H4 (cell line): ENCODE data around the gene ASGR1. TPM values are rescaled to one million over a fixed set of nuclear protein-coding genes. Genes with fewer than 3 reads are reported as not detected.

Experiments
- DNase-seq: peaks from one replicate; pipeline ENCODE4 v3.0.0-alpha.2; 2015; ENCODE audit warnings: low spot score
- total RNA-seq: library from RNA; depleted of rRNA; stranded (reverse); fragments of >200 nt; shearing (Covaris generic); gene quantifications from 2 replicates; pipeline ENCODE4 v1.2.3, GENCODE V29; 2014; rRNA removed

The ASGR1 gene, protein sequence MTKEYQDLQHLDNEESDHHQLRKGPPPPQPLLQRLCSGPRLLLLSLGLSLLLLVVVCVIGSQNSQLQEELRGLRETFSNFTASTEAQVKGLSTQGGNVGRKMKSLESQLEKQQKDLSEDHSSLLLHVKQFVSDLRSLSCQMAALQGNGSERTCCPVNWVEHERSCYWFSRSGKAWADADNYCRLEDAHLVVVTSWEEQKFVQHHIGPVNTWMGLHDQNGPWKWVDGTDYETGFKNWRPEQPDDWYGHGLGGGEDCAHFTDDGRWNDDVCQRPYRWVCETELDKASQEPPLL
- total RNA-seq, result 1.4 TPM in 1 of 2 replicates, not detected in the other

DNA sequence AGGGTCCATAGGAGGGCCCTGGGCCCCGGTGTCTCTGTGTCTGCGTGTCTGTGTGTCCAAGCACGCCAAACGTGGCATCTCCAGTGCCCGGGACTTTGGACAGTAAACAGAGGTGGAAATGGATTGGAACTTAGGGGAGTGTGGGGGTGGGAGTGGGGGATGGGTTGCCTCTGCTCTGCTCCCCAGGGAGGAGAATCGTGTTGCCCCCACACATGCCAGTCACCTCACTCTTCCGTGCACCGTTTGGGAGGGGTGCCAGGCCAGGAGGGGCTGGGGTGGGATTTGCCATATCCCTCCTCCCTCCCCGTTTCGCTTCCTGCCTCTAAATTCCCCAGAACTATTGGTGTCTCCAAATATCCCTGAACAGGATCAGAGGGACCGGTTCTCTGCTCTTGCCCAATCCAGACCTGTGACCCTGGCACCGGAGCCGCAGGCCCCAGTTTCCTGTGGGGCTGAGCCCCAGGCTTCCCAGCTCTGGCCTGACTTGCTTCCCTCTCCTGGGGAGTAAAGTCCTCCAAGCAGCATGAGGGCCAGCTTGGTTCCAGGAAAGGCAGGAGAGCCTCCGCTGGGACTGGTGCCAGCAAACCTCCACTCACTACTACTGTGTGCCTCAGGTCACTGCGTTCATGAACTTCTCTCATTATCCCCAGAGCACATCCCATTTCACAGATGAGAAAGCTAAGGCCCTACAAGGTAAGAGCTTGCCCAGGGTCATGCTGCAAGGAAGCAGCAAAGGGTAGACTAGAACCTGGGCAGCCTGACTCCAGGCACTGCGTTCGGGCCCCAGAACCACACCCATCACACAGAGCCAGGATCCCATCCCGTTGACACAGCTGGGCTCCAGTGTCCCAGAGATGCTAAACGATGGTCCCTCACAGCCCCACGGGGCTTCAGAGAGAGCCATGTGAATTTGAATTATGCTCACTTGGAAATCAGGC is at the start of gene ASGR1:
TSS of gene ASGR1 (minus strand) at position 54 of the 938 bp plus-strand sequence. CDS start 807 bp downstream, outside the sequence.
- no peak for DNase-seq

DNA sequence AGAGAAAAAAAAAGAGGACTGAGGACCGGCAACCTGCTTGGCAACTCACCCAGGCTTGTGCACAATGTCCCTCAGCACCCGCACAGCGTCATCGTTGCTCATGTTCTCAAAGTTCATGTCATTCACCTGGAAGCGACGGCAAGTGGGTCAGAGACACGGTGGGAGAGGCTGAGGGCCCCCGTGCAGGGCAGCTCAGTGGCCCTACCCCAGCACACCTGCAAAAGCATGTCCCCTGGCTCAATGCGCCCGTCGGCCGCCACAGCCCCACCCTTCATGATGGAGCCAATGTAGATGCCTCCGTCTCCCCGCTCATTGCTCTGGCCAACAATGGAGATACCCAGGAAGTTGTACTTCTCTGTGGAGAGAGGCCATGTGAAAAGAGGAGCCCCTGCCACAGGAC is 49.8 kb upstream of the ASGR1 start:
- DNase-seq, result no peak

DNA sequence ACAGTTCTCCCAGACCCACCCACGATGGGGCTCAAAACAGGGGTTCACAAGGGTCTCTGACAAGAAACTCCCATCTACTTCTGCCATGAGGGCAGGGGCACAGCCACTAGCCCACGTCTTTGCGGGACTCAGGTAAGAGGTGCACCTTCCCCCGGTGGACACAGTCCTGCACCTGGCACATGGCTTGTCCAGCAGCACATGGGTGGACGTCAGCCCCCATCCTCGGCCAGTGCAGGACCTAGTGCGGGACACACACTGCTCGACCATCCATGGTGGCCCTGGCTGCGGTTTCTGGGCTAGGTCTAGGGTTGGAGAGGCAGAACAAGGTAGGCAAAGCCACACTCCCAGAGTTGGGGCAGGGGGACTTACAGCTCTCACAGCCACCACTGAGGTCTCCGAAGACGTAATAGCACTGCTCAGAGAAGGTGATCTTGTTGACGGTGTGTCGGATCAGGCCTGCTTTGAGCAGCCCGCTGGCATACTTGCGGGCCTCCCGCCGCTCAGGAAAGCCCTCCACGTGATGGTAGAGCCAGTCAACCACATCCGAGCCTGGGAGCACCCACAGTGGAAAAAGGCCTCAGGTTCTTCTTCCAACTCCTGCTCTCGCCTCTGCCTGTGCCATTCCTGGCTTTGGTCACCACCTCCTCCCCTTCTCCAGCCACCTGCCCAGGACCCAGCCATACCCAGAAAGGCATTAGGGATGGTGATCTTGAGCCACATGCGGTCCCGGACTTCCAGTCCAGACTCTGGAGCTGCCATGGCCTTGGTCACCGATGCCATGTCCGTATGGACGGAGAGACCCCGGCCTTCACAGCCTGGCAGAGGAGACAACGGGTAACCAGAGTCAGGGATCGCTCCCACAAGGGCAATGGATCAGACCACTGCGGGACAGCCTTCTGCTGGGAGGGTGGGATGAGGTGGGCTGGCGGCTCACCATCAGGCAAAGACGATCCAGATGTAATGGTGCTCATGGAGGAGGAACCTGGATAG is 47.8 kb upstream of the ASGR1 start:
- no peak for DNase-seq

DNA sequence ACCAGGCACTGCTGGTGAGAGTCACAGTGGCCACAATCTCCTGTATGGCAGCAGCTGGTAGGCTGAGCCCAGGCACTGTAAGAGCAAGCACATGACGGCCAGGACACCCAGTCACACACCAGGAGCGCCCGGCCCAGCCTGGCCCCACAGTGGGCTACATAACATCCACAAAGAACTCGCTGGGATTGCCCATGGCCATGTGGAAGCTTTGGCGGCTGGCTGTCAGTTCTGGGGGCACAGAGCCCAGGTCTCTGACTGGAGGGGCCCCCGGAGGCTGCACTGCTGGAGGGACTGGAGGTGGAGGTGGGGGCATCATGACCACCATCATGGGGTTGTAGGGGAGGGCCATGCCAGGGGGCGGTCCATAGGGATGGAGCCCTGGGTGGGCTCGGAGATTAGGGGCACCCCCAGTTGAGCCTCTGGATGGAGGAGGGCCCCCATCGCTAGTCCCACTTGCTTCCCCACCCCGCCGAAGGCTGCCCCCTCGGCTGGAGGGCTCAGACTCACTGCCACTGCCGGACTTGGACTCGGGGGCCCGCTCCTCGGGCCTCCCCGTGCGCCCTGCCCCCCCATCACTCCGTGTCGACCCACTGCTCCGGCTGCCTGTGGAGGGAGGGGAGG is 46.7 kb upstream of the ASGR1 start:
- DNase-seq, result no peak

DNA sequence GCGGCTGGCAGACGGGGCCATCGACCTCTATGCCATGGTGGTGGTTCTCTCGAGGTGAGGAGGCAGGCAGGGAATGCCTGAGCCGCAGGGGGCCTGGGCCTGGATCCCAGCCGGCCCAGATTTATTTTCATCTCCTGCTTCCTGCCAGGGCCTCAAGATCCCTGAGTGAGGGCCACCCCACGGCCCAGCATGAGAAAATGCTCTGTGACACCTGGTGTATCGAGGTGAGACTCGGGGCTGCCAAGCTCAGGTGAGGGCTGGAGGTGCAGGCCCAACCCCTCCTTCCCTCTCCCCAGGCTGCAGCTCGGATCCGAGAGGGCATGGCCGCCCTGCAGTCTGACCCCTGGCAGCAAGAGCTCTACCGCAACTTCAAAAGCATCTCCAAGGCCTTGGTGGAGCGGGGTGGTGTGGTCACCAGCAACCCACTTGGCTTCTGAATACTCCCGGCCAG is 45.5 kb upstream of the ASGR1 start:
- DNase-seq, result no peak

DNA sequence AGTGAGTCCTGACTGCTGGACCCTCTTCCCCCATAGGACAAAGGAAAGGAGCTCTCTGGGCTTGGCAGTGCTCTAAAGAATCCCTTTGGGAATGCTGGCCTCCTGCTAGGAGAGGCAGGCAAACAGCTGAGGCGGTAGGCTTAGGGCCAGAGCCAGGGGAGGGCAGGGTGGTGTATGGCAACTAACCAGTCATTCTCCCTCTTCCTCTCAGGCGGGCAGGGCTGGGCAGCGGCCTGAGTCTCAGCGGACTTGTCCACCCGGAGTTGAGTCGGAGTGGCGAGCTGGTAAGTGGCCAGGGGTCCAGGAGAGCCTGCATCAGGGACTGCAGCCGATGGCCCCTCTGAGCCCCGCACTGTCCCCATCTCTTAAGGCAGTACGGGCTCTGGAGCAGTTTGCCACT is 44.9 kb upstream of the ASGR1 start:
- no peak for DNase-seq

DNA sequence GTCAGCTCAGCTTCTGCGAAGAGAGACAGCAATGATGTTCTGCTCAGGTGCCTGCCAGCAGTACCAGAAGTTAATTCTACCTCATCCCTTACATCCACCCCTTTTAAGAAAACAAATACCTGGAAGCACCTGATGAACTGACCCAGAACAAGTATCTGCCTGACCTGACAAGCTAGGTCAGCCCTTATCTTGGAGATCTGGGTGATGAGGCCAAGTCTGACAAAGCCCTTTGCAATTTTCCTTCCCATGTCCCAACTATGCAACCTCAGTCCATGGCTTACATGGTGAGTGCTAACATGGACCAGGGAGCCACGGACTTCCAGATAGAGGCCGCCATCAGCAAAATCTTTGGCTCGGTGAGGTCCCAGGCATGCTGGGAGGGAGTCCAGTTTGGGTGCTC is 44.2 kb upstream of the ASGR1 start:
- no peak for DNase-seq

DNA sequence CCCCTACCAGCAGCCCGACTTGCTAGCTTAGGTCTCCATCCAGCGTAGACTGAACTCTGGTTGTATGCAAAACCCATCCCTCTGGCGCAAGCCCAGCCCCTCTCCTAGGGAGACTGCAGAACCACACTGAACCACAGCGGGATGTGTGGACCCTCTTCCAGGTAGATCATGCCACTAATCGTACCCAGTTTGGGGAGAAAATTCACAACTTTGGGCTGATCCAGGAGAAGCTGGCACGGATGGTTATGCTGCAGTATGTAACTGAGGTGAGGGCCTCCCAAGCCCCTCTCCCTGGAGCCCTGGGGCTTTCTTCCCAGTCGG is 43.8 kb upstream of the ASGR1 start:
- no peak for DNase-seq

DNA sequence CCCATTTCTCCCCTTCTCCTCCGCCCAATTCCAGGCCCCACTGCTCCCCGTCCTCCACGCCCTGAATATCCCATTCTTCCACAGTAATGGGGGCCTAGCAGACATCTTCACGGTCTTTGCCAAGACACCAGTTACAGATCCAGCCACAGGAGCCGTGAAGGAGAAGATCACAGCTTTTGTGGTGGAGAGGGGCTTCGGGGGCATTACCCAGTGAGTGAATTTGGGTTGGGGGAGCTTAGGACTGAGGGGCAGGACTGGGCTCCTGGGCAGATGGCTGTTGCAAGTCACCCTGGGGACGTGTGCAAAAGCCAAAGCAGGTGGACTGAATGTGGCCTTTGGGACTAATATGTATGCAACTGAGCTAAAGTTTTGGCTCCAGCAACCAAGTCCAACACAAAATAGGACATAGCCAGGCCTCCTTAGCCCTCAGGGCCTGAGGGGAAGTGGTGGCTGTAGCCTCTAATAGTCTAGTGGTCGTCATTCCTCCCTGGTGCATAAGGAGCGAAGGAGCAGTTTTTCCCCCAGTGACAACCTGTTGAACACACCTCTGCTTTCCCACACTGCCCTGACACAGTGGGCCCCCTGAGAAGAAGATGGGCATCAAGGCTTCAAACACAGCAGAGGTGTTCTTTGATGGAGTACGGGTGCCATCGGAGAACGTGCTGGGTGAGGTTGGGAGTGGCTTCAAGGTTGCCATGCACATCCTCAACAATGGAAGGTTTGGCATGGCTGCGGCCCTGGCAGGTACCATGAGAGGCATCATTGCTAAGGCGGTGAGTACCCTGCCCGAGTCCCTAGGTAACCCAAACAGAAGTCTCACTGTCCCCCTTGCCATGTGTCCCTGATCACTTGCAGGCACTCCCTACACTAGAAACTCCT is 43.2 kb upstream of the ASGR1 start:
- DNase-seq, result no peak

DNA sequence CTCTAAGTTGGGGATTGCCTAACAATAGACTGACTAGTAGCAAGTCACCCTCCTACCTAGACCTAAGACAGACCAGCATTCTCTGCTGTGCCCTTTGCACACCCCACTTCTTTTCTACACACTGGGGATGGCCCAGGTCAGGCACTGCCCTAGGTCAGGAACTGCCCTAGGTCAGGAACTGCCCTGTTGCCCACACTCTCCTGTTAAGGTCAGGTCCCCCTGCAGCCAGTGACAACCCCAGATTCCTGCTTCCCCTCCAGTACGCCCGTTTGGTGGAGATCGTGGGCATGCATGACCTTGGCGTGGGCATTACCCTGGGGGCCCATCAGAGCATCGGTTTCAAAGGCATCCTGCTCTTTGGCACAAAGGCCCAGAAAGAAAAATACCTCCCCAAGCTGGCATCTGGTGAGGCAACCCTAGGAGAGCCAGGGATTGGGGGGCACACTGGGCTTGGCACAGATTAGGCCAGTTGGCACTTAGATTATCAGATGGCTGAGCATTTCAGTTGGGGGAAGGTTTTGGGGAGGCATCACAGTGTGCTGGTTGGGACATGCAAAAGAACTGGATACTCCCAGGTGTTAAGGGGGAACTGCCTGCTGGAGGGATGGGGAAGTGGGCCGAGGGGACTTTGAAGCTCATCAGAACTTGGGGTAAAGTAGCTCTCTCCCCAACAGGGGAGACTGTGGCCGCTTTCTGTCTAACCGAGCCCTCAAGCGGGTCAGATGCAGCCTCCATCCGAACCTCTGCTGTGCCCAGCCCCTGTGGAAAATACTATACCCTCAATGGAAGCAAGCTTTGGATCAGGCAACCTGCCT is 42.3 kb upstream of the ASGR1 start:
- DNase-seq, result no peak

DNA sequence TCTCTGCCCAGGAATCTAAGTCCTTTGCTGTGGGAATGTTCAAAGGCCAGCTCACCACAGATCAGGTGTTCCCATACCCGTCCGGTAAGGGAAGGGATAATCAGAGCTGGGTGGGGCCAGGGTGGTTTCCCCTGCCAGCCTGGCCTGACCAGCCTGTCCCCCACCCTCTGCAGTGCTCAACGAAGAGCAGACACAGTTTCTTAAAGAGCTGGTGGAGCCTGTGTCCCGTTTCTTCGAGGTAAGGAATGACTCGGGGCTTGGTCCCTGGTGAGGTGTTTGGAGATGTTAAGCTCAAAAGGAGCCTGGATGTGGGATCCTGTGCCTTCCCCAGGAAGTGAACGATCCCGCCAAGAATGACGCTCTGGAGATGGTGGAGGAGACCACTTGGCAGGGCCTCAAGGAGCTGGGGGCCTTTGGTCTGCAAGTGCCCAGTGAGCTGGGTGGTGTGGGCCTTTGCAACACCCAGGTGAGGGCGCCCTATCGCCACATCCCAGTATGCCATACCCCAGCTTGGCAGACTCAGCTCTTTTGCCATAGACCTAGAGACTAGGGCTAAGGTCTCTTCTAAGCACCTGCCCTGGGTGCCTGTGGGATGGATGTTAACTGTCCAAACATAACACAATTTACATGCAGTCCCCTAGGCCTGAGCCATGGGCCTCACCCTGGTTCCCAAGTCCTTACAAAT is 41.6 kb upstream of the ASGR1 start:
- peak; percentile 63 for DNase-seq

DNA sequence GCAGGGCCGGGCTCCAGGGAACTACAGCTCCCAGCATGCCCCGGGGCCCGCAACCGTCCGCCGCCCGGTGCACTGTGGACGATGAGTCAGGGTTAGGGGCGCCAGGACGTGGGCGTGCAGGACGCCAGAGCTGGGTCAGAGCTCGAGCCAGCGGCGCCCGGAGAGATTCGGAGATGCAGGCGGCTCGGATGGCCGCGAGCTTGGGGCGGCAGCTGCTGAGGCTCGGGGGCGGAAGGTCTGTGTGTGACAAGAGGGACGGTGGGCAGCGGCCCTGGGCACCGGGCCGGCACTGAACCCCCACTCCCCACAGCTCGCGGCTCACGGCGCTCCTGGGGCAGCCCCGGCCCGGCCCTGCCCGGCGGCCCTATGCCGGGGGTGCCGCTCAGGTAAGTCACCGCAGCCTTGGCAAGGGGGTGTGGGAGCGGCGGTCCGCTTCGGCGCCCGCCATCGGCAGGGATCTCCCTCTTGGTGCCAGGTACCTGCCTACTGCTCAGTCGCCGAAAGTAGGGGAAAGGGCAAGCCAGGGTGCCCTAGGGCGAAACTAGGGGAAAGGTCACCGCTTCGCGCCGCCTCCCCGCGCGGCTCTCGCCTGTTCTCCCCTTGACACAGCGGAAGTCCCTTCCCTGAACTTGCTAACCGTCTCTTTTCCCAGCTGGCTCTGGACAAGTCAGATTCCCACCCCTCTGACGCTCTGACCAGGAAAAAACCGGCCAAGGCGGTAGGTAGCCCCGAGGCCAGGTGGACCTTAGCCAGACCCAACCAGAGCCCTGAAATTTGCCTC is 40.8 kb upstream of the ASGR1 start, which contains the start of the genes ACADVL and DLG4:
TSS of gene ACADVL (plus strand) at position 127 of the 781 bp plus-strand sequence. CDS start at position 174, 47 bp downstream.
TSS of gene DLG4 (minus strand) at position 25 of the 781 bp plus-strand sequence.
- DNase-seq, result peak; percentile 72

DNA sequence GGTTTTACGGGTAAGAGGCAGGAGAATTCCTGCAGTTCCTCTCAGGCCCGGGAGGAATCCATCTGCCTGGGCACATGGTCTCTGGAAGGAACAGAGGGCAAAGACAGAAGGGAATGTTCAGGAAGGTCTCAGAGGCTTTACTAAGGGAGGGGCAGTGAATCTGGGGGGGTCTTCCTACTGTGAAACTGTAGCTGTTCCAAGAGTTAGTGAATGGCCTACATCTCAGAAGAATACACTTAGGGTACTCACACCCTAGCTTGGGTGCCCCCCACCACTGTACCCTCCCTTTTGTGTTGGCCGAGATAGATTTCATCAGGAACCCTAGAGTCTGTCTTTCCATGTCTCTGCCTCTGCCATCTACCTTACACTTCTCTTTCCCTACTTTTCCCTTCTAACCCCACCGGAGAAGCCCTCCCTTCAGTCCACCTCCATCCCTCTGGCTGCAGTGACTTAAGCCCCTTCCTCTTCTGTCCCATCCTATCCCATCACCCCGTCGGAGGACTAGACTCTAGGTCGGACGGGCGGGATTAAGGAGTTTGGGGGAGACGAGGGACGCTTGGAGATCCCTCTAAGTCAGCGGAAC is 40.1 kb upstream of the ASGR1 start:
- DNase-seq, result no peak

DNA sequence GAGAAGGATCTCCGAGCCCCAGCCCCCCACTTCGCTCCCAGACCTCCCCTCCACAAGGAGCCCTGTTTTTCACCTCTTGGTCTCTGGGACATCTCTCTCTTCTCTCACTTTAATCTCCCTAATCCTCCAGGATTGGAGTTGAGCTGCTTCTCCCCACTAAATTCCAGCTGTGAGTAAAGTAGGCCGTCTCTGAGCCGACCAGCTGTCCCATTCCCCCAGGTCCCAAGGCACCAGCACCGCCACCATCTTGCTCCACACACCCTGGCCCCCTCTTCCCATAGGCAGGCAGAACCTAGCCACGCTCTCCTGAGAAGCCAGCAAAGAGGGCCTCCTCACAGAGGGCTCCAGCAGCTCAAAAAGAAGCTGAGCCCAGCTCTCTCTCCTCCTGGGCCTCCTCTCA is 39.6 kb upstream of the ASGR1 start:
- no peak for DNase-seq

DNA sequence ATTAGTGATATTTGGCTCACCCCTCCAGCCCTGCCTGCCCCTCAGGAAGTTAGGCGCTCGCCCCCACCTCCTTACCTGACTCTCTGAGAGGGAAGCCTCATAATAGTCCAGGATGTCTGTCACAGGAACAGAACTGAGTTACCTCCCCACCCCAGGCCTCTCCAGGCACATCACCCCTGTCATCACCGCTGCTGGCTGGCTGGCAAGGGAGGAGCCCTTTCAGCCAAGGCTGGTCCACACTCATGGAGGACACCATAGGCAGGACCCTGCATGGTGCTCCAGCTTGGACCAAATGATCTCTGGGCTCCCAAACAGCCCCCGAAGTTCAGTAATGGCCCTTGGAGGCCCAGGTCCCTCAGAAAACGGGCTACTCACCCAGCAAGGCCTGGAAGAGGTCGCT is 39.0 kb upstream of the ASGR1 start:
- no peak for DNase-seq

DNA sequence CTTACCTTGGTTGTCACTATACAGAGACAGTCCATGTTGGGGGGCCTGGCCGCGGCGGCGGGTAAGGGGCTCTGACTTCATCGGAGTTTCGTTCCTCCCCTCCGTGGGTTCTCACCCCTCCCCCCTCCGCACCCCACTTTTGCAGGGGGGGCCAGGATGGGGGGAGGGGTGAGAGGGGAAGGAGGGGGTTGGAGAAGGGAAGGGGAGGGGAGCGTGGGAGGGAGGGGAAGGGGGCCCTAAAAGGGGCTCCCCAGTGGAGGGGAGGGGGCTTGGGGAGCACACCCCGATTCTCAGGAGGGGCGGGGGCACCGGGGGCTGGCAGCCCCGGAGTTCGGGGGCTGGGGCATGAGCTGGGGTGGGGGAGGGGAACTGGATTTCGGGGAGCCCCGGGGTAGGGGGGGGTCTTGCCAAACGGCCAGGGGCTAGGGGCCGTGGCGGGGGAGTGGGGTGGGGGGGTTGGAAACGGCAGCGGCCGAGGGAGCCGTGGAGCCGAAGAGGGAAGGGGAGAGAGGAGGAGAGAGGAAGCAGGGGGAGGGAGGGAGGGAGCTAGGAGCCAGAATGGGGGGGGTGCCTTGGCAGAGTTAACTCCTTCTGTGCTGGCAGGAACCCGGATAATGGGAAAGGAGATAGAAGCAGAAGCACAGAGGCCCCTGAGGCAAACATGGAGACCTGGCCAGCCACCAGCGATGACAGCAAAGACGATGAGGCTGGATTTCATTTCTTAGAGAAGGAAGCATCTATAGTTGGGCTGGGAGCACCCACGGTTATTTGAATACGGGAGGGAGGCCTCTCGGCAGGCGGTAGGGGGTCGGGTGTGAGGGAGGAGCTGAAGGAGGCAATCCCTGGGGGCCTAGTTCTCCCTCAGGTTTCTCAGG is 38.2 kb upstream of the ASGR1 start:
- no peak for DNase-seq
